HG03469 (cell line): ENCODE data around the gene OVOL1.

Source experiments
- ATAC-seq: cut with Tn5 transposase; IDR thresholded peaks from one replicate; pipeline ENCODE4 v1.9.1; 2021; ENCODE audit warnings: mild to moderate bottlenecking, moderate library complexity, moderate number of reproducible peaks; ENCODE audit not compliant: unreplicated experiment

Gene OVOL1

GRCh38 chr11:65790902-65791650 lies 4.2 kb downstream of the OVOL1 start:
- ATAC-seq, result no peak

- peak; percentile 59 for ATAC-seq
Observed at GRCh38 chr11:65791719-65792213, 4.9 kb downstream of the OVOL1 start.

- no peak for ATAC-seq
Observed at GRCh38 chr11:65792456-65792855, 5.6 kb downstream of the OVOL1 start.

GRCh38 chr11:65793144-65793581 lies 6.3 kb downstream of the OVOL1 start:
- no peak for ATAC-seq

- no peak for ATAC-seq
Observed at GRCh38 chr11:65793625-65794400, 7.0 kb downstream of the OVOL1 start.

- no peak for ATAC-seq
Observed at GRCh38 chr11:65794570-65795510, 8.0 kb downstream of the OVOL1 start.

- ATAC-seq, result no peak
Observed at GRCh38 chr11:65796726-65797601, 10.1 kb downstream of the OVOL1 start.

- no peak for ATAC-seq
Observed at GRCh38 chr11:65797711-65798110, 10.8 kb downstream of the OVOL1 start.

GRCh38 chr11:65798882-65799281 lies 12.0 kb downstream of the OVOL1 start:
- ATAC-seq, result no peak

GRCh38 chr11:65801153-65801987 lies 14.5 kb downstream of the OVOL1 start:
- ATAC-seq, result no peak

GRCh38 chr11:65802841-65803240 lies 16.0 kb downstream of the OVOL1 start:
- peak; percentile 60 for ATAC-seq

- ATAC-seq, result no peak
Observed at GRCh38 chr11:65803797-65804492, 17.1 kb downstream of the OVOL1 start.

GRCh38 chr11:65806979-65807378 lies 20.1 kb downstream of the OVOL1 start:
- ATAC-seq, result no peak

GRCh38 chr11:65808744-65809341 lies 22.0 kb downstream of the OVOL1 start:
- ATAC-seq, result no peak

GRCh38 chr11:65809496-65809895 lies 22.6 kb downstream of the OVOL1 start:
- no peak for ATAC-seq

GRCh38 chr11:65810046-65810868 lies 23.4 kb downstream of the OVOL1 start:
- no peak for ATAC-seq
